Measurements from ENCODE around the gene GPAT2.
"Not testable (repeated sequence)": the region's sequence is repeated elsewhere in the genome, so short reads cannot be mapped to it uniquely, and the experiment has no call there.

GPAT2 gene

DNA sequence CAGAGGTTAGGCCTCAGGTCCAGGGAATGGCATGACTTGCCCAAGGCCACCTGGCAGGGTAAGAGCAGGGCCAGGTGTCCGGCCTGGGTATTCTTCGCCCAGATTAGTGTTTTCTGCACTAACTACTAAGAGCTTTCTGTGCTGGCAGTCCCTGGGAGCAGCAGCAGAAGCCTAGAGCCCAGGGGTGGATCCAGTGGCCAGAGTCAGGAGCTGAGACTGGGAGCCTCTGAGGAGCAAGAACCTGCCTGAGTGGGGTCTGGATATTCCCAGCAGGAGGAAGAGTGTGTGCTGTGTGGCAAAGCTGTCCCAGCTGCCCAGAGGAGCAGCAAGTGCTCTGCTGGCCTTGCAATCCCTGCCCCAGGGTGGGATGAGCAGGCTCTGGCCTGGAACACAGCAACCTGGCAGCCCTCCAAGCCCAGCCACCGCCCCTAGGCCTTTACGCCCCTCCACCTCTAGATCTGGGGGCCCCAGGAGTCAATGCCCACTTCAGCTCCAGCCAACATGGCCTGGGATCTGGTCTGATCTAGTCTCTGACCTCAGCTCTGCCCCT is 30.7 kb upstream of the GPAT2 start:
- TF ChIP-seq, protein P1, sequence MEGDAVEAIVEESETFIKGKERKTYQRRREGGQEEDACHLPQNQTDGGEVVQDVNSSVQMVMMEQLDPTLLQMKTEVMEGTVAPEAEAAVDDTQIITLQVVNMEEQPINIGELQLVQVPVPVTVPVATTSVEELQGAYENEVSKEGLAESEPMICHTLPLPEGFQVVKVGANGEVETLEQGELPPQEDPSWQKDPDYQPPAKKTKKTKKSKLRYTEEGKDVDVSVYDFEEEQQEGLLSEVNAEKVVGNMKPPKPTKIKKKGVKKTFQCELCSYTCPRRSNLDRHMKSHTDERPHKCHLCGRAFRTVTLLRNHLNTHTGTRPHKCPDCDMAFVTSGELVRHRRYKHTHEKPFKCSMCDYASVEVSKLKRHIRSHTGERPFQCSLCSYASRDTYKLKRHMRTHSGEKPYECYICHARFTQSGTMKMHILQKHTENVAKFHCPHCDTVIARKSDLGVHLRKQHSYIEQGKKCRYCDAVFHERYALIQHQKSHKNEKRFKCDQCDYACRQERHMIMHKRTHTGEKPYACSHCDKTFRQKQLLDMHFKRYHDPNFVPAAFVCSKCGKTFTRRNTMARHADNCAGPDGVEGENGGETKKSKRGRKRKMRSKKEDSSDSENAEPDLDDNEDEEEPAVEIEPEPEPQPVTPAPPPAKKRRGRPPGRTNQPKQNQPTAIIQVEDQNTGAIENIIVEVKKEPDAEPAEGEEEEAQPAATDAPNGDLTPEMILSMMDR (IDR thresholded peaks at IDR 0.05; ENCODE audit: borderline replicate concordance, insufficient read depth, low read depth, low read length) = no peak

DNA sequence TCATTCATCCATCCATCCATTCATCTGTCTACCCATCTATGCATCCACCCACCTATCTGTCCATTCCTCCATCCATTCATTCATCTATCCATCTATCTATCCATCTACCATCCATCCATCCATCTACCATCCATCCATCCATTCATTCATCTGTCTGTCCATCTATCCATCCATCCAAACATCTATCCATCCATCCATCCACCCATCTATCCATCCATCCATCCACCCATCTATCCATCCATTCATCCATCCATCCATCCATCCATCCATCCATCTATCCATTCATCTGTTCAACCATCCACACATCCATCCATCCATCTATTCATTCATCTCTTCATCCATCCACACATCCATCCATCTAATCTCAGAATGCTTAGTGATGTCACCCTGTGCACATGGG is 30.0 kb upstream of the GPAT2 start:
- H3K4me3 ChIP-seq (ENCODE audit: low read depth, low read length) = not testable (repeated sequence)

More for the DNA sequence above, 30.7 kb upstream of the GPAT2 start:
- no peak overlapping the region for H3K4me3 ChIP-seq (ENCODE audit: low read depth, low read length)

GRCh38 chr2:96064047-96064675 is 29.4 kb upstream of the GPAT2 start:
- not testable (repeated sequence) for H3K4me3 ChIP-seq (ENCODE audit: low read depth, low read length)

DNA sequence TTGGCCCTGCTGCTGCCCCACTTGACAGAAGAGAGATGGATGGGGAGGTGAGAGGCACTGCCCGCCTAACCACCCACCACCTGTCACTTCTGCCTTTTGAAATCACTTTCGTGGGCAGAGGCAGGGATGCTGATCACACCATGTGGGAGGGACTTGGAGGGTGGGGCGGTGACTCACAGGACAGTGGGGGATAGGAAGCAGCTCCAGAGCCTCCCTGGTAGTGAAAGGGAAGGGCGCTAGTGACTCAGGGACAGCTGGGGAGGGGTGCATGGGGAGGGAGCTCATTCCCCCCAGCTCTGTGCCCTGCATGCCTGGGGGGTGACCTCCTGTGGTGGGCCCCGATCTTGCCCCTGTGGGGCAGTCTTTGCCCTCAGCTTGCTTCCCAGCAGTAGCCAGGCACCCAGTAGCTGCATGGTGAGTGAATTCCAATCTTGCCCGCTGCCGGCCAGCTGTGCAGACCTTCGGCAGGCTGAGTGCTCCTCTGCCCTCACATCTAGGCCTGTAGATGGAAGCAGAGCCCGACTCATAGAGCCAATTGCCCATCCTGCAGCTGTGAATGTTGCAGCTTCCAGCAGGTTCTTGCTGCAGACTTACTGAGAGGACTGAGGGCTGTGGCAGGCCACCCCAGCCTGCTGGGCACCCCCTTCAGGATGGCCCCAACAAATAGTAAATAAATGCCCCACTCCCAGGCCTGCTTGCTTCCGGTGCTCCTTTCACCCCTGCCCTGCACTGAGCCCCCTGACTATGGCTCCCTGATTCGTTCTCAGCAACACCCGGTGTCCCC is 28.6 kb upstream of the GPAT2 start:
- H3K4me3 ChIP-seq (ENCODE audit: low read depth, low read length) = not testable (repeated sequence)

GRCh38 chr2:96062483-96062882 is 27.8 kb upstream of the GPAT2 start:
- H3K4me3 ChIP-seq (ENCODE audit: low read depth, low read length) = not testable (repeated sequence)

DNA sequence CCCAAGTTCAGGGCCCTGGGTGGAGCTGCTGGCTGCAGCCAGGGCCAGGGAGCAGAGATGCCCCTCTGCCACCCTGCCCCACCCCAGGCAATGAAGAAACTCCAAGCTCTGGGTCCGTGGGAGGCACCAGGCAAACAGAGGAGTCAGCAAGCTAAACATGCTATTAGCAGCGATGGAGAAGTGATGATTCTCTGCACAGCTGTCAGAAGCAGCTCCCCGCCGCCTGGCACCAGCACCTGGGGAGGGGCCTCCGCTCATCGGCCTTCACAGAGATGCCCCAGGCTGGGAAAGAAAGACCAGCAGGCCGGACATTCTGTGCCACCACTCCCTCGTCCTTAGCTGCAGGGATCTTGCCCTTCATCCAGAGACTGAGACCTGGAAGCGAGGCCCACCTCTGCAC is 27.2 kb upstream of the GPAT2 start:
- H3K4me3 ChIP-seq (ENCODE audit: low read depth, low read length) = not testable (repeated sequence)

DNA sequence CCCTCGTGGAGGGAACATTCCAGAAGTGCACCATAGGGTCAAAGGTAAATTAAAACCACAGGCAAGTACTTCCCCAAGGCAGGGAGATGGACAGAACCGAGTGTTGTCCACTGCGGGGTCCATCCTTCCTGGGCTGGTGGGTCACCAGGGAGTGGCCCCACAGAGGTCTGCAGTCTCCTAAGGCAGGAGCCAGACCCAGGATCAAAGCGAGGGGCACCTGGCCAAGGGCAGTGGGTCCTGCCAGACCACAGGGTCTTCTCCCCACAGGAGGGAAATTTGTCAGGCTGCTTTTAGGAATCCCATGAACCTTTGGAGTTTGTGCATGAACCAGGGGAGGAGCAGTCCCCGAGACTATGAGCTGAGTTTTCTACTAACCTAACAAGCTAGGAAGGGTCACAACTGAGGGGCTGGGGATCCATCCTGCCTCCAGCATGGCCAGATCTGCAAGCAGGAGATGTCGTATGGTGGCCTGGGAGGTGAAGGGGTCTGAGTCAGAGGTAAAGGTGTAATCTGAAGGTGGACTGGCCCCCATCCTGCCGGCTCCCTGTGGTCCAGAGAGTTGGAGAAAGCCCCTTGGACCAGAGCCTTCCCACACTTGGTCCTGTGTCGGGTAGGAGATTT is 26.6 kb upstream of the GPAT2 start:
- H3K4me3 ChIP-seq (ENCODE audit: low read depth, low read length) = not testable (repeated sequence)

- H3K4me3 ChIP-seq (ENCODE audit: low read depth, low read length) = not testable (repeated sequence)
Measured at GRCh38 chr2:96060325-96060724, 25.6 kb upstream of the GPAT2 start.

DNA sequence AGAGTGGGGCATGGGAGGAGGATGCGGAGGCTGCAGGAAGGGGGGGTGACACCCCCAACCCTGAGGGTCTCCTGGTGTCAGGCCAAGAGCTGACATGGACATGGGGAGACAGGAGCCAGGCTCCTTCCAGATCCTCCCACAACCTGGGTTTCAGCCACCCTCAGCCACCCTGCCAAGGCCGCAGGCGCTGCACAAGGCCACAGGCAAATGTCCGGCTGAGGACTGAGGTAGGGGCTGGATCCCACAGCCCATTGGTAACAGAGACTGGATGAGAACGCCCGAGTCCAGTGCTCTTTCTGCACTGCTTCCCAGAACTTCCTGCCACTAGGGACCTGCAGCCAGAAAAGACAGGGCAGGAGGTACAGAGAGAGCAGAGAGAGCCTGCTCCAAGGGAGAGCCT is 24.7 kb upstream of the GPAT2 start:
- not testable (repeated sequence) for H3K4me3 ChIP-seq (ENCODE audit: low read depth, low read length)

GRCh38 chr2:96055830-96056229 is 21.1 kb upstream of the GPAT2 start:
- not testable (repeated sequence) for H3K4me3 ChIP-seq (ENCODE audit: low read depth, low read length)

DNA sequence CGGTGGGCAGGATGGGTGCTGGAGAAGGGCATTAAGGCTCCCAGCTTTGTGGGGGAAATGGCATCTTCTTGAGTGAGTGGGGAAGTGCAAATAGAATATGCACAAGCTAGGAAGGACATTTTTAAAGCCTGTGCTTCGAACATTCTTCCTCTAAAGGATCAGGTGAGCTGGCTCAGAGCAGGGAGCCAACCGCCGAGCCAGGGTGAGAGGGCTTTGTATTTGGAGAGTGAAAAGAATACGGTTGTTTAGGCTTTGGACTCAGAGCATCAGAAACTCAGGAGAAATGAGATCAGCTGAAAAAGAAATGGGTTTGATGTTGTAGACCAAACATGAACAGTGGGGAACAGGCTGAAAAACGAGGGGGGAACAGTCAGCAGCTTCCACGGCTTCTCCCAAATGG is 19.8 kb upstream of the GPAT2 start:
- not testable (repeated sequence) for H3K4me3 ChIP-seq (ENCODE audit: low read depth, low read length)

GRCh38 chr2:96053385-96053784 is 18.7 kb upstream of the GPAT2 start:
- not testable (repeated sequence) for H3K4me3 ChIP-seq (ENCODE audit: low read depth, low read length)

DNA sequence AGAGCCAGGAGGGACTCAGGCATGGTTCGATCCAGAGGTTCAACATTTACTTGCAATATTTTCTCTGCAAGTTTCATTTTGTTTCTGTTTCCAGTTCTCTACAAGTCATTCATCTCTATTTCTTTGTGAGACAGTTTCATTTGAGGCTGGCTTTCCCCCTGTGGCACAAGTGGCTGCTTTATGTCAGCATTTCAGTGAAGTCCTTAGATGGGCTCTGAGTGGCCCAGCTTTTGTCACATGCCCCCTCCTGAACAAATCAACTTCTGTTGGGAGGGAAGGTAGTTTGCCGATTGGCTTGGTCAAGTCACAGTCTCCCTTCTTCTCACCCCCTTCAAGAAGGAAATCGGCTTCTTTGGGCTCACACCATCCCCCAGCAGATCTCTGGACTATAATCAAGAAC is 17.9 kb upstream of the GPAT2 start:
- not testable (repeated sequence) for H3K4me3 ChIP-seq (ENCODE audit: low read depth, low read length)

- not testable (repeated sequence) for H3K4me3 ChIP-seq (ENCODE audit: low read depth, low read length)
Measured at GRCh38 chr2:96049917-96050262, 15.2 kb upstream of the GPAT2 start.

GRCh38 chr2:96049049-96049916 is 14.6 kb upstream of the GPAT2 start:
- H3K4me3 ChIP-seq (ENCODE audit: low read depth, low read length) = not testable (repeated sequence)

DNA sequence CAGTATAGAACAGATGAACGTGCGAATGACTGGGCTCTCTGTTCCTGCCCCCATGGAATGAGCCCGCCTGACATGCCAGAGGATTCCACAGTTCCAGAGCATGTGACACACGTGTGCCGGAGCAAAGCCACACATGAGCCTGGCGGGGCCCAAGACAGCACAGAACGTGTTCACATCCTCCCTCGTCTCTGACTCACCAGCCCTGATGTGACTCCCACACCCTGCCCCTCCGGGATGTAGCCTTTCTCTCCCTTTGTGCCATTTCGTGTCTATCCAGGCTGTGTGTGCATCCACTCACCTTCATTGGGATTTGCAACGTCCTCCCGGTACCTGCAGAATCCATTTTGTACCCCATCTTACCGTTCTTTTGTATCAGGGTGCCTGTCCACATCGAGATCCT is 838 bp upstream of the GPAT2 start:
- not testable (repeated sequence) for H3K4me3 ChIP-seq (ENCODE audit: low read depth, low read length)

DNA sequence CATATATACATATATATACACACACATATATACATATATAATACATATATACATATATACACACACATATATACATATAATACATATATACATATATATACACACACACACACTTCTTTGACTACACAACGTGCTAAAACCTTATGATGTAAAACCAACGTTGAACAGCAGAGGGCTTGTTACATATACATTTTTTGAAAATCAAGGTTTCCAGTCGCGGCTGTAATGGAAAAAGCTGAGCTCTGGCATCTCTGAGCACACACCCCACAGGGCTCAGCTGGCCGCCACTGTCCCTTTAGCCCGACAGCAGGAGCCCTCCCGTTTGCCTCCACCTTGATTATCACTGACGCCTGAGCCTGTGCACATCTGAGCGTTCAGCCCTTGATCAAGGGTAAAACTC is 719 bp downstream of the GPAT2 start:
- not testable (repeated sequence) for H3K4me3 ChIP-seq (ENCODE audit: low read depth, low read length)

DNA sequence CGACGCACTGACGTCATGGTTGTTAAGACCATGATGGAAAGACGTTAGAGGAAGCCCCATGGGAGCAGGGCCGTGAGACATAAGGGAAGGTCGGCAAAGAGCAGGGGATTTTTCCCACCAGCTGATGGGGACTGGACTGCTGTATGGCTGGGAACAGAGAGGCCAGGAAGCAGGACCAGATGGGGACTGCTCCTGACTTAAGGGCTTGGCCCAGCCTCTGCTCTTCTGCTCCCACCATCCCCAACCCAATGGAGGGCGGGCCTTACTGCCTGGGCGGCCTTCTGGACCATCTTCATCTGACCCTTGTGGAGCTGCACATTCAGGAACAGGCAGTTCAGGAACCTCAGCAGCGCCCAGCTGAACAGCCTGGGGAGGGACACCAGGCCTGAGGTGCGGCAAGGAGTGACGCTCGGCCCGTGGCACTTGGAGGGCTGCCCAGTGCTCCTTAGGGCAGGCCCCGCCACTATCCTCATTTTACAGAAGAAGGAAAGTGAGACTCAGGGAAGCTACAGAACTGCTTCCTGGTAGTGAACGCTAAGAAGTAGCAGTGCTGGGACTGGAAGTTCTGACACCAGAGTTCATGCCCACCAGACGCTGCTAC is 6.9 kb downstream of the GPAT2 start:
- H3K4me3 ChIP-seq (ENCODE audit: low read depth, low read length) = not testable (repeated sequence)

DNA sequence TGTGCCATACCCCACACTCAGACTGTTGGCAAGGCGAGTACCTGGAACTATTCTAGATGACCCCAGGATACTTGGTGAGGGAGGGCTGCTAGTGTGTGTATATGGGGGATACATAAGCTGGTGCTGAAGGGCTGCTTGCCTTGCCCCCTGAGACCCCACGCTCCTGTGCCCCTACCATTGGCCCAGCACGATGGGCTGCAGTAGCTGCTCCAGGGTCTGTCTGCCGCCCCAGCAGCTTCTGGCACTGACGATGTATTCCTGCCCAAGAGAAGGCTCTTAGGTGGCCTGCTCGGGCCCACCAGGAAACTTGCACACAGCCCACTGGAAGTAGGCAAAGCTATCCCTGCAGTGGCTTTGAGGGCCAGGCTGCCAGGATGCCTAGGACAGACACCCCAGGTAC is 9.0 kb downstream of the GPAT2 start:
- not testable (repeated sequence) for H3K4me3 ChIP-seq (ENCODE audit: low read depth, low read length)

Measured in GM12875 (cell line).